OCI-M2 (cell line): ENCODE results near the gene CGA.

ENCODE experiments used
- DNase-seq: peaks from one replicate; lab custom pipeline; 2025; ENCODE audit not compliant: unreplicated experiment; lab: John Stamatoyannopoulos, UW

CGA gene

GRCh38 chr6:87089135-87089534, 5.8 kb downstream of the CGA start:
- no peak for DNase-seq

GRCh38 chr6:87088076-87088475, 6.8 kb downstream of the CGA start:
- DNase-seq = no peak

GRCh38 chr6:87082160-87082721, 12.7 kb downstream of the CGA start:
- DNase-seq = no peak

GRCh38 chr6:87078983-87079616, 15.8 kb downstream of the CGA start:
- DNase-seq = peak; percentile 47

GRCh38 chr6:87075168-87075567, 19.7 kb downstream of the CGA start:
- no peak for DNase-seq

GRCh38 chr6:87074101-87074621, 20.7 kb downstream of the CGA start:
- no peak for DNase-seq

GRCh38 chr6:87071683-87072082, 23.2 kb downstream of the CGA start:
- no peak for DNase-seq

GRCh38 chr6:87070741-87071140, 24.2 kb downstream of the CGA start:
- DNase-seq = no peak

GRCh38 chr6:87068795-87069194, 26.1 kb downstream of the CGA start:
- no peak for DNase-seq

- DNase-seq = no peak
Measured at GRCh38 chr6:87066449-87067333, 28.2 kb downstream of the CGA start.

- DNase-seq = no peak
Measured at GRCh38 chr6:87065117-87065516, 29.8 kb downstream of the CGA start.

- no peak for DNase-seq
Measured at GRCh38 chr6:87059943-87060342, 35.0 kb downstream of the CGA start.

GRCh38 chr6:87054143-87054833, 40.6 kb downstream of the CGA start:
- DNase-seq = no peak

GRCh38 chr6:87053312-87053711, 41.6 kb downstream of the CGA start:
- no peak for DNase-seq

- no peak for DNase-seq
Measured at GRCh38 chr6:87049779-87050178, 45.1 kb downstream of the CGA start.

- DNase-seq = no peak
Measured at GRCh38 chr6:87045521-87046075, 49.3 kb downstream of the CGA start.

GRCh38 chr6:87040729-87041128, 54.2 kb downstream of the CGA start:
- no peak for DNase-seq
